H7 (cell line): ENCODE data around the gene PARD3. TPM values are rescaled to one million over a fixed set of nuclear protein-coding genes. Genes with fewer than 3 reads are reported as not detected.

Experiments
- DNase-seq: peaks from one replicate; pipeline ENCODE4 v3.0.0; 2012
- H3K27me3 ChIP-seq: 2 replicates; pipeline ENCODE4 v1.6.0; 2011; ENCODE audit warnings: mild to moderate bottlenecking, low read length; ENCODE audit not compliant: control insufficient read depth, insufficient read depth
- H3K36me3 ChIP-seq: replicated peaks from 2 replicates; pipeline ENCODE4 v1.5.1; 2011; ENCODE audit warnings: low read length; ENCODE audit not compliant: control insufficient read depth, insufficient read depth
- H3K4me3 ChIP-seq: 2 replicates; pipeline ENCODE4 v1.5.1; 2011; ENCODE audit warnings: low read depth, mild to moderate bottlenecking, control low read depth, low read length, moderate library complexity; ENCODE audit not compliant: insufficient read depth
- total RNA-seq: library from RNA; depleted of rRNA; stranded (reverse); fragments of >200 nt; shearing (Covaris generic); gene quantifications from 2 replicates; pipeline ENCODE4 v1.2.3, GENCODE V29; 2014

The PARD3 gene
- total RNA-seq, 1 experiment from 2014 or later: 51.1 TPM

DNA sequence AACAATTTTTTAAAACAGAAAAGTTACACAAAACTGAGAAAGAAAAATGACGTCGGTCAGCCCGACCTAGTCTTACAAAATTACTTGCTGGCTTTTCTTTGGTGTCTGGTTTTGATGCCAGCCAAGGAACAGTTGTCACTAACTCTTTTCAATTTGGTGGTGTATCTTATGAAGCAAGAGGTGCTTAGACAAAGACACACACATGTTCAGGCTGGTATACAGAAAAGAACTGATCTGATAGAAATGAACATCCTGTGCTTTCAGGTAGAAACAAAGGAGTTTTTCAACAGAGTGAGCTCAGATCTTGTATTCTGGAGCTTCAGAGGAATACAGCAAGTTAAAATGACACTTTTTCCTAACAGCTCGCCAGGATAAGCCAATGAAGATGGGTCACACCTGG, 43.6 kb downstream of the PARD3 start:
- no peak for DNase-seq
- no peaks in the 10 kb centered on the region for H3K36me3 ChIP-seq
- no peak overlapping the region for H3K4me3 ChIP-seq
- no peaks in the 10 kb centered on the region for H3K27me3 ChIP-seq

DNA sequence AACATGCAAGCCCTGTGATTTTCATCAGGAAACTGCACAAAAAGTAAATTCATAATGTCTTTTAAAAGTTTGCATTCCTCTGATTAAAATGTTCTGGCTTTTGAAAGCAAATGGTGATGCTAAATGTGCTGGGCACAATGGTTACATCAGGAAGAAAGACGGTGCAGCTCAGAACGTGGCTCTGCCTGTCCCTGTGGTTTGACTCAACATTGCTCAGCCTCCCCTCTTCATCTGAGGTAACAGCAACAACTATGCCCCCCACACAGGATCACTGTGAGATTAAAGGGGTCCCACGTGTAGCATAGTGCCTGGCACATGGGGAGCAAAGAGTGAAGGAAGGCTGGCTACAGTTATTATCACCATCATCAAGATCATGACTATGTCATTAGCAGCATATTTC, 44.0 kb downstream of the PARD3 start:
- H3K36me3 ChIP-seq: no peaks in the 10 kb centered on the region
- no peak for DNase-seq
- H3K4me3 ChIP-seq: no peak overlapping the region
- no peaks in the 10 kb centered on the region for H3K27me3 ChIP-seq

GRCh38 chr10:34769899-34770298, 45.2 kb downstream of the PARD3 start:
- Histone ChIP-seq H3K27me3 (no peaks in the 10 kb centered on the region), H3K4me3 (no peak overlapping the region), H3K36me3 (no peaks in the 10 kb centered on the region)
- no peak for DNase-seq

DNA sequence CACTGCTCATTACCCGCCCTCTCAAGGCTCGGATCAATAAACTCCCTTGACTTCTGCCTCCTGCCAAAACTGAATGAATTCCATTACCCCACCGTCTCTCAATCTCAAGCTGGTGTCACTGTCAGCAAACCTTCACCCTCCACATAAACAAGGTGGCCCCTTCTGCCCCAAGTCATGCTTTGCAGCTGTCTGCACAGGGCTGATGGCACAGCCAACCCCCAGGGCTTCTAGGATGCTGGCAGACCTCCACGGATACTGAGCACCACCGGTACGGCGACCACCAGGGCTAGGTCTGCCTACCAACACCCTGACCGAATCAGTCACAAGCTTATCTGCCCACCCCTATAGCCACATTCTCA, 46.1 kb downstream of the PARD3 start:
- Histone ChIP-seq H3K36me3 (no peaks in the 10 kb centered on the region), H3K4me3 (no peak overlapping the region), H3K27me3 (no peaks in the 10 kb centered on the region)
- no peak for DNase-seq

DNA sequence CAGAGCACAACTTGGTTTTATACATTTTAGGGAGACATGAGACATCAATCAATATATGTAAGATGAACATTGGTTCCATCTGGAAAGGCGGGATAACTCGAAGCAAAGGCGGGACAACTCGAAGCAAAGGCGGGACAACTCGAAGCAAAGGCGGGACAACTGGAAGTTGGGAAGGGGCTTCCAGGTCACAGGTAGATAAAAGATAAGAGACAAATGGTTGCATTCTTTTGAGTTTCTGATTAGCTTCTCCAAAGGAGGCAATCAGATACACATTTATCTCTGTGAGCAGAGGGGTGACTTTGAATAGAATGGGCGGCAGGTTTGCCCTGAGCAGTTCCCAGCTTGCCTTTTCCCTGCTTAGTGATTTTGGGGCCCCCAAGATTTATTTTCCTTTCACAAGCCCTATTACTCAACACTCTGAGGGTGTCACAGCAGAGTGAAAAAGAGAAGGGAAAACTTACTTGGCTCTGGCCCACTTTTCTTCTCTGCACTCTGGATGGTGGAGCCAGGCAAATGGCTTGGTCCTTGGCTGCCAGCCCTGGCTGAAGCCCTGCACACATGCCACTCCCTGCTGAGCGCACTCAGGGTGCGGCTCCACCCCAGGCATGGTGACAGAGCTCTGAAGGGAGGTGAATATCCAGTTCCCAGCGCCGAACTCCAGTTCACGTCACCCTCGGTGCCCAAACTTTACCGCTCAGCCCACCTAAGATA, 46.7 kb downstream of the PARD3 start:
- Histone ChIP-seq H3K27me3 (no peaks in the 10 kb centered on the region), H3K36me3 (no peaks in the 10 kb centered on the region), H3K4me3 (no peak overlapping the region)
- no peak for DNase-seq

GRCh38 chr10:34766811-34767494, 48.1 kb downstream of the PARD3 start:
- H3K4me3 ChIP-seq: no peak overlapping the region
- no peak for DNase-seq
- no peaks in the 10 kb centered on the region for H3K36me3 ChIP-seq
- H3K27me3 ChIP-seq: no peaks in the 10 kb centered on the region

GRCh38 chr10:34766266-34766600, 48.9 kb downstream of the PARD3 start:
- DNase-seq: no peak
- Histone ChIP-seq H3K27me3 (no peaks in the 10 kb centered on the region), H3K36me3 (no peaks in the 10 kb centered on the region), H3K4me3 (no peak overlapping the region)

- Histone ChIP-seq H3K4me3 (no peak overlapping the region), H3K27me3 (no peaks in the 10 kb centered on the region), H3K36me3 (no peaks in the 10 kb centered on the region)
- no peak for DNase-seq
These were observed 50.6 kb downstream of the PARD3 start for GRCh38 chr10:34764472-34764946.

DNA sequence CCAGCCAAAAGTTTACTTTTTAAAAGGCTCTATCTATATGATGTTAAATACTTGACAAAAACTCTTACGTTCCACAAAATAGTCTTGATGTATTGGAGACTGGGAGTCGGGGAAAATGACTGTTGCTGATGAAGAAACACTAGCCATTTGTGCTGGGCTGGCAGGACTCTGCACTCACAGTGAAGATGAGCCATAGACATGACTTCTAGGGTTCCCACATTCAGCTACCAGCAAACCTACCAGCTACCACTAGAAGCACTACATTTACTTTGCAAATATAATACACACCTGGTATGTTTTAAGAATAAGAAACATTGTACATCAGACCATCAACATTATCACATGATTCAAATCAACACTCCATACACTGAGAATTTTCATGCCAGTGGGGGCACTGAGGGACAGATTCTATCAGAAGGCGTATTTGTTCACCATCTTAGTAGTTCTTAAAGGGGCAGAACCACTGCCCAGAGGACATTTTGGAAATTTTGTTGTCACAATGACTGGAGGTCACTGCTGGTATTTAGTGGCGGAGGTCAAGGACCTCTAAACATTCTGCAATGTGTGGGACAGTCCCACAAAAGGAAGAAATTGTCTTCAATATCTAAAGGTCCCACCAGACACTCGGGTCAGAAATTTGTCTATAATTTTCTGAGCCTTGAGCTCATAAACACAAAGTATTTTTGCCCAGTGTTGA, 52.3 kb downstream of the PARD3 start:
- DNase-seq: no peak
- H3K36me3 ChIP-seq: no peaks in the 10 kb centered on the region
- H3K27me3 ChIP-seq: no peaks in the 10 kb centered on the region

DNA sequence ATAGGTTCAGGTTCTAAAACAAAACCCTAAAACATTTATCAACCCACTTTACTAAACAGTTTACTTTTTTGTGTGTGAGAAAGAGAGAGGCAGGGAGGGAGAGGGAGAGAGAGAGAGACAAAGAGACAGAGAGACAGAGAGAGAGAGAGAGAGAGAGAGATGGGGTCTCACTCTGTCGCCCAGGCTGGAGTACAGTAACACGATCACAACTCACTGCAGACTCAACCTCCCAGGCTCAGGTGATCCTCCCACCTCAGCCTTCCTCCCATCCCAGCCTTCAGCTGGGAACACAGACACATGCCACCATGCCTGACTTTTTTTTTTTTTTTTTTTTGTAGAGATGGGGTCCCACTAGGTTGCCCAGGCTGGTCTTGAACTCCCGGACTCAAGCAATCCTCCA, 52.9 kb downstream of the PARD3 start:
- no peak overlapping the region for H3K4me3 ChIP-seq
- H3K27me3 ChIP-seq: no peaks in the 10 kb centered on the region
- no peaks in the 10 kb centered on the region for H3K36me3 ChIP-seq
- DNase-seq: no peak

More for the DNA sequence above, 52.3 kb downstream of the PARD3 start:
- no peak overlapping the region for H3K4me3 ChIP-seq

GRCh38 chr10:34761453-34761852, 53.6 kb downstream of the PARD3 start:
- Histone ChIP-seq H3K36me3 (no peaks in the 10 kb centered on the region), H3K4me3 (no peak overlapping the region), H3K27me3 (no peaks in the 10 kb centered on the region)
- DNase-seq: no peak

GRCh38 chr10:34760606-34761005, 54.5 kb downstream of the PARD3 start:
- no peaks in the 10 kb centered on the region for H3K27me3 ChIP-seq
- DNase-seq: no peak
- no peaks in the 10 kb centered on the region for H3K36me3 ChIP-seq
- H3K4me3 ChIP-seq: no peak overlapping the region

GRCh38 chr10:34759837-34760215, 55.3 kb downstream of the PARD3 start:
- Histone ChIP-seq H3K36me3 (no peaks in the 10 kb centered on the region), H3K27me3 (no peaks in the 10 kb centered on the region), H3K4me3 (no peak overlapping the region)
- no peak for DNase-seq

- Histone ChIP-seq H3K36me3 (no peaks in the 10 kb centered on the region), H3K27me3 (no peaks in the 10 kb centered on the region), H3K4me3 (no peak overlapping the region)
- DNase-seq: no peak
These were observed 55.8 kb downstream of the PARD3 start for GRCh38 chr10:34759161-34759836.
